Cardiac septum (tissue), 1 donor: ENCODE measurements around the gene GOLGA6C. TPM values are rescaled to one million over a fixed set of nuclear protein-coding genes. Genes with fewer than 3 reads are reported as not detected.
"Not testable (repeated sequence)": the region's sequence is repeated elsewhere in the genome, so short reads cannot be mapped to it uniquely, and the experiment has no call there.

Source experiments
- DNase-seq: peaks from one replicate; pipeline ENCODE4 v3.0.0-alpha.2; 2020; ENCODE audit warnings: low spot score
- intact Hi-C: fragments of 100-400 bp; cut with DNase I; formaldehyde crosslinking; loops from one replicate; pipeline ENCODE4 v1.14.0; 2022
- total RNA-seq: library from RNA; stranded (reverse); fragmentation: NEBNext Ultra II Directional; extraction: Animal tissue kit (Norgen Biotek cat#: 25700); gene quantifications from one replicate; pipeline ENCODE4 v1.2.1, GENCODE V29; 2021
- donor health status: DM: no; HTN: no; CAD: no.

The GOLGA6C gene
- total RNA-seq, 1 donor from 2014 or later = not detected

- DNase-seq, intact Hi-C loops: not testable (repeated sequence)
Observed at GRCh38 chr15:75225102-75225836, 32.9 kb upstream of the GOLGA6C start.

DNA sequence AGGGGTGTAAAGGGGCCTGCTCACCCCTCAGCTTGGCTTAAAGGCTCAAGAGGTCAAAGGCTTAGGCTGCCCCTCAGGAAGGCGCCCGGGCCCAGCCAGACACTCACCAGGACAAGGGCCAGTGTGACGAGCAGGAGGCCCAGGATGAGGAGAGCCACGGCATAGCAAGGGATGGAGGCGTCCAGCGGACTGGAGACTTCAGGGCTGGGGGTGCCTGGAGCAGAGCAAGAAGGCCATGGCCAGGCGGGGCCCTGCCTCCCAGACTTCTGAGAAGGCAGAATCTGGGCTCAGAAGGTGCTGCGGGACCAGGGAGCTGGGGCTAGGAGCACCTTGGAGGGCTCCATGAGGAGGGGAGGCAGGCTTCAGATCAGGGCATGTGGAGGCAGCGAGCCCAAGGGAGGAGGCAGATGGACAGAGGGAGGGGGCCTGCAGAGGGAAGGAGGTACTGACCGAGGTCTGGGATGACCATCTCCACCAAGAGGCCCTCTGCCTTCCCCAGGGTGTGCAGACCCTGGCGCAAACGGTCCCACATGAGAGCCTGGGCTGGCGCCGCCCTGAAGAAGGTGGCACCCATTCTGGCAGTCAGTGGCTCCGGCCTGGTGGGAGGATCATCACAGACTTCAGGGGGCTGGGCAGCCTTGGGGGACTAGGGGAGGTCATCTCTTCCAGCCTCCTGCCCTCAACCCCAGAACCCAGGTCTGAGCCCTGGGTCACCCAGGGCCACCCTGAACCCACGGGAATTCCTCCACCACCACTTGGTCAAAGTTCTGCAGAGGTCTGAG is 32.0 kb upstream of the GOLGA6C start:
- DNase-seq = no peak
- intact Hi-C loops = no loop called here

- DNase-seq, intact Hi-C loops: not testable (repeated sequence)
Observed at GRCh38 chr15:75227112-75227511, 31.0 kb upstream of the GOLGA6C start.

DNA sequence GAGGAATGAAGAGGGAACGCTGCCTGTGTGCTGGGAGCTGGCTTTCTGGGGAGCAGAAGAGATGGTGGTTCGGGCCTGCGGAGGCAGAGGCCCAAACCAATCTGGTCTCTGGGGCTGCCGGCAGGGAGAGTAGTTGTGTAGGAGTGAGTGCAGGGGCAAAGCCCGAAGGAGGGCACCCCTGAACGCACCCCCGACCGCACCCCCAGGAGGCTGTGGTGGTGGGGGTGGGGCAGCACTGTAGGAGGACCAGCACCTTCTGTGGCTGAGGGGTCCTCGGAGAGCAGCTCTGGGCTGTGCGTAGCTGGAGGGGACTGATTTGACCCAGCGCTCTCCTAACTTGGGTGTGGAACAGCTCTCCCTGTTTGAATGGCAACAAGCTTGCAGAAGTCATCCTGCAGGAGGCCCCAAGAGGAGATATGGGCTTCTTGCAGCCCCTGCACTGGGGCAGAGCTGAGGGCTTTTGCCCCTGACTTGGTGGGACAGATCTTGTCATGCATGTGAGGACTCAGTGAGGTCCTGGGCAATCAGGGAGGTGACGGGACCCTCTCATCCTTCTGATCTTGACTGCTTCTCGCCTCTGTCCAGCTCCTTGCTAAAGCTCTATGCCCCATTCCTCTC is 30.4 kb upstream of the GOLGA6C start:
- no peak for DNase-seq
- intact Hi-C loops = no loop called here

GRCh38 chr15:75228787-75229186 is 29.3 kb upstream of the GOLGA6C start:
- peak; percentile 57 for DNase-seq
- intact Hi-C loops = no loop called here

- peak; percentile 43 for DNase-seq
- intact Hi-C loops = no loop called here
Observed at GRCh38 chr15:75229191-75230015, 28.7 kb upstream of the GOLGA6C start.

DNA sequence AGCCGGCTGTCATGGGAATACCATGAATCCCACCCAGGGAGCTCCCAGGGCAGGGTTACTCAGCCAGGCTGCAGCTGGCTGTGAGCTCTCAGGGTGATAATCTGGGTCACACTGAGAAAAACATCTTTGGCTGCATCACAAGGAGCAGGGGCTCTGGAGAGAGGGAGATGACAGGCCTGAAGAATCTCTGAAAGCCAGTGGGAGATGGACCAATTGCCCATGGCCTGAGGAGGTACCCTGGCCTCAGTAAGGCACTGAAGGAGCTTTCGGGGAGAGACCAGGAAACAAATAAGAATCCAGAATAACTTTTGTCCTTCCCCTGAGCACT is 28.2 kb upstream of the GOLGA6C start:
- peak; percentile 27 for DNase-seq
- intact Hi-C loops = no loop called here

- DNase-seq = peak; percentile 55
- intact Hi-C loops = no loop called here
Observed at GRCh38 chr15:75230551-75231371, 27.4 kb upstream of the GOLGA6C start.

DNA sequence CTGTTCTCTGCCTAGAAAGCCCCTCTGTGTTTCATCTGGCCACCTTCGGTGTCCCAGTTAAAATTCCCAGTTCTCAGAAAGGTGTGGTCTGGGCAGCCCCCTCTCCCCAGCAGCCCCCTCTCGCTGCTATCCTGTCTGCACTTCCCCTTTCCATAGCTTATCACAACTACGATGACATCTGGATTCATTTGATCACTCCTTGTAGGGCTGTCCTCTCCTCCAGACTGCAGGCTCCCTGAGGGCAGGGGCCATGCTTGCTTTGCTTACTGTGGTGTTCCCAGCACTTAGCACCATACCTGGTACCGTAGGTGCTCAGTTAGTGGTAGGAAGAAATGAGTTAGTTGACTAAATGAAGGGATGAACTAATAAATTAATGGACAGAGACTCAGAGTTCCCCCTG is 26.3 kb upstream of the GOLGA6C start:
- no peak for DNase-seq
- intact Hi-C loops = no loop called here

DNA sequence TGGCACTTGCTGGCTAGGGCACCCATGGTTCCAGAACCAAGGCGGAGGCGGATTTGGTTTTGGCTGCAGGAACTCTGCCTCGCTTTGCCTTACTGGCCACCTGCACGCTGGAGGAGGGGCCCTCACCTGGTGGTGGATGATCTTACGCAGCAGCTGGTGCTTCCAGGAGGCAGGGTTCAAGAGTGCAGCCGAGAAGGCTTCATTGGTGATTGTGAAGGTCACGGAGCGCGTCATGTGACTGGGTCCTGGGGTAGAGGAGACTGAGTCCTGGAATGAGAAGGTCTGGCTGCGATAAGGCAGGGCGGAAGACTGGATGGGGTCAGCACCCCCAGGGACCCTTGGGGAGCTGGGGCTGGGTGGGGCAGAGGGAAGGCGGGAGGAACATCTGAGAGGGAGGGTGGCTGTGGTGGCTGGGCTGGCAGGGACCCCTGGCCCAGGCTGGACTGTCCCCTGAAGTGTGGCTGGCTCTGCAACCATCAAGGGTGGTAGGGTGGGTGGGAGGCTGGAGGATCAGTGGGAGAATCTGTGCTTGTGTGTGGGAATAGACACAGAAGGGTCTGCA is 25.8 kb upstream of the GOLGA6C start:
- DNase-seq = peak; percentile 31
- intact Hi-C loops = no loop called here

DNA sequence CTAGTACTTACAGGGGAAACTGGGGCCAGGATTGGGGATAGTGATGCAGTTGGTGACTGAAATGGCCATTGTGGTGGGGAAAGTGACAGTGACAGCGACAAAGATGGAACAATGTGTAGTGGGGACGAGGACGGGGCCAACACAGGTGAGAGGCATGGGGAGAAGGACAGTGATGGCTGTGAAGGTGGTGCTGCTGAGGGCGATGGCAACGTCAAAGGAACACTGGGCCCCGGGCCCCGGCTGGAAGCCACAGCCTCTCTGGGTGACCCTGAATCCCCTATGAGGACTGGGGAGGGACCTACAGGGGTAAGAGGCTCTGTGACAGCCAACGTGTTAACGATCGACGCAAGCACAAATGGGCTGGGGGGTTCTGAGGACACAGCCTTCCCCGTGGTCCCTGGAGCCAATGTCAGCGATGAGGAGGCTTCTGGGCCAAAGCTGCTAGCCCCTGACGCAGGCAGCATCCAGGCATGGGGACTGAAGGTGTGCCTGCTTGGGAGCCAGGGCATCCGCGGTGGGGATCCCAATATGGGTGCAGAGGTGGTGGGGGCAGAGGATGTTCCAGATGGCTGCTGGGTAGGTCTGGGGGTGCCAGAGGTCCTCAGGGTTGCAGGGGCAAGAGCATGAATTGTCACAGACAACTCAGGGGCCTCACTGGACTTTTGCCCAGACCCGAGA is 25.2 kb upstream of the GOLGA6C start:
- intact Hi-C loops = no loop called here
- DNase-seq = peak; percentile 54

GRCh38 chr15:75233504-75234190 is 24.5 kb upstream of the GOLGA6C start:
- DNase-seq = peak; percentile 69
- intact Hi-C loops = no loop called here

DNA sequence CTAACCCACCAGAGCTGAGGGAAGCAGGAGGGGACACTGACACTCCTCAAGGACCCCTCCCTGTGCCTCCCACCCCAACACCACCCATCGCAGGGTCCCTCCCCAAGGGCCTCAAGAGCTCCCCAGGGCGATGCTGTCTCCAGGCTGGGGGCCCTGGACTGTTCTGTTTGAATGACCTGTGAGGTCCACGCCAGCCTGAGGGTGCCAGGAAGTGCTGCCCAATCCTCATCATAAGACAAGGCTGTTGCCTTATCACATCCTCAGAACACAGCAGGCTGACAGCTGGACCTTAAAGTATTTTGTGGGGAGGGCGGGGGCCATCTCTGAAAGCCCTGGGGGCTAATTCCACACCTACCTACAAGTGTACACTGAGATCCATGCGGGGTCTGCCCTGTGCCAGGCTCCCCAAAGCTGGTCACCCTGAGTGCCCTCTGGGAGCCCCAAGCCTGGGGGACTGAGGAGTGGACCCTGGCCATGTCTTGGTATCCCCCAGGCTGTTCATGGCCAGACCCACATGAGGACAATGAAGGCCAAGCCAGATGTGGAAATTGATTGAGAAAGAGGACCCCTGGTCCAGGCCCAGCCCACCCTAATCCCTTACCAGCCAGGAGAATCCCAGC is 23.8 kb upstream of the GOLGA6C start:
- intact Hi-C loops = no loop called here
- peak; percentile 71 for DNase-seq

DNA sequence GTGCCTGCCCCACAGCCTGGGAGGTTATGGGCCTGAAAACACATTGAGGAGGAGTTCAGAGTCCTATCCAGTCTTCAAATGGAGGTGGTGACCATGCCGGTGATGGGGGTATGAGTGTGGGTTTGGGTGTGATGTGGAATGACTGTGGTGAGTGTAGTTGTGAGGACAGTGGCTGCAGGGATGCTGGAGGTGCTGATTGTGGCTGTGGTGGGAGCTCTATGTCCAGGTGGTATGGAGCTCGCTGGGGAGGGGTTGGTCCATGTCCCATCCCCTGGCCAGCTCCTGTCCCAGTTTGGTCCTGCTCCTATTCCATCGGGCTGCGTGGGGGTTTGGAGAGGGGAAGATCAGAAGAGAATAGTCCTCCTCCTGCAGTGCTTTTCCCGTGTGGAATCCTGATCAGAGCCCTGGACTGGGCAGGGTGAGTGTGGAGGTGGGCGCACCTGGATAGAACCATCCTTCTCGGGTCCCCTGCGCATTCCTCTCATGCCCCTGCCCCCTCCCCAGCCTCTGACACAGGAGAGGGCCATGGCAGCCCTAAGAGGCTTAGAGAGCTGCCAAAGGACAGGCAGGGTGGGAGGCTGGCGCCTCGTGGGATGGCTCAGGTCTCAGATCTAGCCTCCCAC is 23.0 kb upstream of the GOLGA6C start:
- peak; percentile 64 for DNase-seq
- intact Hi-C loops = no loop called here

GRCh38 chr15:75235760-75236729 is 22.1 kb upstream of the GOLGA6C start:
- intact Hi-C loops = no loop called here
- DNase-seq = peak; percentile 70
